ENCODE data around the gene MAK.

MAK gene, protein sequence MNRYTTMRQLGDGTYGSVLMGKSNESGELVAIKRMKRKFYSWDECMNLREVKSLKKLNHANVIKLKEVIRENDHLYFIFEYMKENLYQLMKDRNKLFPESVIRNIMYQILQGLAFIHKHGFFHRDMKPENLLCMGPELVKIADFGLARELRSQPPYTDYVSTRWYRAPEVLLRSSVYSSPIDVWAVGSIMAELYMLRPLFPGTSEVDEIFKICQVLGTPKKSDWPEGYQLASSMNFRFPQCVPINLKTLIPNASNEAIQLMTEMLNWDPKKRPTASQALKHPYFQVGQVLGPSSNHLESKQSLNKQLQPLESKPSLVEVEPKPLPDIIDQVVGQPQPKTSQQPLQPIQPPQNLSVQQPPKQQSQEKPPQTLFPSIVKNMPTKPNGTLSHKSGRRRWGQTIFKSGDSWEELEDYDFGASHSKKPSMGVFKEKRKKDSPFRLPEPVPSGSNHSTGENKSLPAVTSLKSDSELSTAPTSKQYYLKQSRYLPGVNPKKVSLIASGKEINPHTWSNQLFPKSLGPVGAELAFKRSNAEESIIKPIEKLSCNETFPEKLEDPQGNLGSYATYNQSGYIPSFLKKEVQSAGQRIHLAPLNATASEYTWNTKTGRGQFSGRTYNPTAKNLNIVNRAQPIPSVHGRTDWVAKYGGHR

DNA sequence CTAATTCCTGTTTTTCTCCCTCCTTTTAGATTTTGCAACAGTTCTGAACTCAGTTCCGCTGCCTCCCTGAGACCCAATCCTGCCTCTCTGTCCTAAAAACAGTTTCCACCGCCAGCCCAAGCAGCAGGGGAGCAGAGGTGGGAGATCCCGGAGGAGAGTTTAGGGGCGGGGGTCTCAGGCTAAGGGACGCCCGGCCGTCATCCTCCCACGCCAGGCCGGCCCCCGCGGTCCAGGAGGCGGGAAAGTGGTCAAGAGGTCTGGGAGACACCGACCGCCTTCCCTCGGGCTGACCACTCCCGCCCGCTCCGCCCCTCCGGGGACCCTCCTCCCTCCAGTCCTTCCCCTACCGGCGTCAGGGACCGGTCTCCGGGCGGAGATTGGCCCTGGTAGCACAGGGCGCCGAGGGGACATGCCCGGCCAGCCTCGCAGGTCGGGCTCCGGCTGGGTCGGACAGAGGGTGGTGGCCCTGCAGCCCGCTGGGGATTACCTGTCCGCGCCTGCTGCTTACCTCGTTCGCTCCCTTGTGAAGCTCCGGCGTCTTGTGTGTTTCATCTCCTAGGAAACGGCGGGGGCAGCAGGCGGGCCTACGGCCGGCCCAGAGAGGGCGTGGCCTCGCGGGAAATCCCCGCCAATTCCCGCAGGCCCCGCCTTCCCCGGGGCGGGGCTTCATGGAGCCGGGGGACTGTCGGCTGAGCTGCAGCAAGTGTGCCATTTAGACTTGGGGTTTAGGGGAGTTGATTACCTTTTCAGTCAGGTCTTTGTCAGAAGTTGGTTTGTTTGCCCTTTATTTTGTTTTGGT is at the start of gene MAK:
Gene MAK (minus strand): TSS at position 545 of the 799 bp plus-strand sequence. CDS start 7,891 bp downstream, outside the sequence.
- TF ChIP-seq GATA2 (IDR thresholded peaks at IDR 0.05; ENCODE audit: low read depth, low read length) (no peak), GATA3 (IDR thresholded peaks at IDR 0.05; ENCODE audit: low read depth, low read length) (no peak)

DNA sequence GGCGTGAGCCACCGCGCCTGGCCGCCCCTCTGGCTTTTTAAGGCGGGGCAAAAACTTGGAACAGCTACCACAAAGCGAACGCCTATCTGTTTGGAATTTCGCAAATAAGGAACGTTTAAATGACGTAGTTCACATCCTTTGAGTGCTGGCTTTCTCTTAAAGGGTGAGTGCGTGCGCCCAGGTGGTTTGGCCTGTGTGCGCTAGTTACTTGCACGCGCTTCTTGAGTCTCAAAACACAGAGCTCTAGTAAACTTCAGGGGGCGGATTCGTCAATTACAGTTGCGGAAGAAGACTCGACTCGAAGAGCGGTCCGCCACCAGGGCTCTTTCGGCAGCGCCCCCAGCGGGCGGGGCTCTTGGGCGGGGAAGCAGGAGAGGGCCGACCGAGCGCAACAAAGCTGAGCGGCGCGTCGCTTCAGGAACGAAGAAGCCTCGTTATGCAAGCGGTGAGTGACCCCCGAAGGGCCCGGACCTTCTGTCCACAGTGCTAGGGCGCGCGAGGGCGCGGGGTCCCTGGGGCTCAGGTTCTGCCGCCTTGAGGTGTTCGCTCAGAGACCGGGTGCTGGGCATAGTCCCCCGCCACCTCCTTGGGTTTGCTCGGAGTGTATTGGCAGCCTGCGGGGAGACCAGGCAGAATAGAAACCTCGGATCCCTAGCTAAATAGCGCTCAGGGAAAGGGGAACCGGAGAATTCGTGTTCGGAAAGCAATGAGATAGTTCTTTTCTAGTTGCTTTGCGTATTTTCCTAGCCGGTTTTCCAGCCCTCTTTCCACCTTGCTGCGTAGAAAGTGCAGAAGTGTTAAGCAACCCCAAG is 48.6 kb upstream of the MAK start, which contains the start of gene SYCP2L:
Gene SYCP2L (plus strand): TSS at position 362 of the 812 bp plus-strand sequence. CDS start 75 bp downstream, at position 437.
- TF ChIP-seq GATA2 (IDR thresholded peaks at IDR 0.05; ENCODE audit: low read depth, low read length) (no peak), GATA3 (IDR thresholded peaks at IDR 0.05; ENCODE audit: low read depth, low read length) (no peak)

DNA sequence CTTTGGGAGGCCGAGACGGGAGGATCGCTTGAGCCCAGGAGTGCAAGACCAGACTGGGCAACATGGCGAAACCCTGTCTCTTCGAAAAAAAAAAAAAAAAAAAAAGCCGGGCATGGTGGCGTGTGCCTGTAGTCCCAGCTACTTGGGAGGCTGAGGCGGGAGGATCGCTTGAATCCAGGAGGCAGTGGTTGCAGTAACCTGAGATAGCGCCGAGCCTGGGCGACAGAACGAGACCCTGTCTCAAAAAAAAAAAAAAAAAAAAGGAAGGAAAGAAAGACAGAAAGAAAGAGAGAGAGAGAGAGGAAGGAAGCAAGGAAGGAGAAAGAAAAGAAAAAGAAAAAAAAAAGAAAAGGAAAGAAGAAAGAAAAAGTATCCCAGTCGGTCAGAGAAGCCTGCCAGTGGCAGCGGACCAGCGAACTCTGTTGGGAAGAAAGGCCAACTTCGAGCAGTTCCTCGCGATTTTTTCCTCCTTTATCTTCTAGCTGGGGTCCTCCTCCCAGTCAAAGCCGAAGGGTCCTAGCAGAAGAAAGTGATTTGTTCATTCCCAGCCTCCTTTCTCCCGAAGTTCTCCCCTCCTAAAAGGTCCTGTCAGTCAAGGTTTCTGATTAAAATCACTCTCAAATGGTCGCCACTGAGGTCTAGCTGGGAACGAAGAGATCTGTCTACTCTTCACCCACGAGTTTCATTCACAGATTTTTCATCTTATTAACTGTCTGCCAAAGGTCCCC is 46.1 kb upstream of the MAK start:
- TF ChIP-seq GATA2 (IDR thresholded peaks at IDR 0.05; ENCODE audit: low read depth, low read length): no peak
- no peak for TF ChIP-seq GATA3 (IDR thresholded peaks at IDR 0.05; ENCODE audit: low read depth, low read length)

DNA sequence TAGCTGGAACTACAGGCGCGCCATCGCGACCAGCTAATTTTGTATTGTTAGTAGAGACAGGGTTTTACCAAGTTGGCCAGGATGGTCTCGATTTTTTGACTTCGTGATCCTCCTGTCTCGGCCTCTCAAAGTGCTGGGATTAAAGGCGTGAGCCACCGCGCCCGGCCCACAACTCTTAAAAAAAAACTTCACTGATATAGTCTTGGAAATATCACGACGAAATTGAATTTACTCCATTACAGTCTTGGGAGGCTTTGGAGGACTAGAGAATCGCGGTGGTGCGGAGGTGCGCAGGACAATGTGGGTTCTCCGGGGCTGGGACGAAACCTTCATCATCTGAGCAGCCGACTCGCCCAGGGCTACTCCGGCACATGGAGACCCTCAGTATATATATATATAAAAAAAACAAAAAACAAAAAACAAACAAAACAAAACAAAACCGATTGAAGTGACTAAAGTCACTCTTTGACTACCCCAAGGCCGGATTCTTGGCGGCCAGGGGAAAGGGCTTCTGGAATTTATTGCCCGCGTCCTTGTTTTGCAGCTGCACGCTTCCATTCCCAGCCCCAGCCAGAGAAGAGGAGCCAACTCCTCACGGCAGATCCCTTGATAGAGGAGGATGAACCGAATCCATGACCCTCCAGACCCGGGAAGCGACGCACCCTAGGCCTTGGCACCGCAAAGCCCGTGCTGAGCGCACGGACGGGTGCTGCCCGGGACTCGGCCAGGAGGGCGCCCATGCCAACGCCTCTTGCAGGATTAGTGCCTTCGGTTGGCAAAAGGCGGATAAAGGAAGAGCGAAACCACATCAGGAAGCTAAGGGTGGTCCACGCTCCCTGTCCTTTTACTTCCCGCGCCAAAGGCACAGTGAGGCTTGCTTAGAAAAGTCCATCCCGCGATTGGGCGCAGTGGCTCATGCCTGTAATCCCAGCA is 45.2 kb upstream of the MAK start:
- no peak for TF ChIP-seq GATA3 (IDR thresholded peaks at IDR 0.05; ENCODE audit: low read depth, low read length)
- TF ChIP-seq GATA2 (IDR thresholded peaks at IDR 0.05; ENCODE audit: low read depth, low read length): no peak

DNA sequence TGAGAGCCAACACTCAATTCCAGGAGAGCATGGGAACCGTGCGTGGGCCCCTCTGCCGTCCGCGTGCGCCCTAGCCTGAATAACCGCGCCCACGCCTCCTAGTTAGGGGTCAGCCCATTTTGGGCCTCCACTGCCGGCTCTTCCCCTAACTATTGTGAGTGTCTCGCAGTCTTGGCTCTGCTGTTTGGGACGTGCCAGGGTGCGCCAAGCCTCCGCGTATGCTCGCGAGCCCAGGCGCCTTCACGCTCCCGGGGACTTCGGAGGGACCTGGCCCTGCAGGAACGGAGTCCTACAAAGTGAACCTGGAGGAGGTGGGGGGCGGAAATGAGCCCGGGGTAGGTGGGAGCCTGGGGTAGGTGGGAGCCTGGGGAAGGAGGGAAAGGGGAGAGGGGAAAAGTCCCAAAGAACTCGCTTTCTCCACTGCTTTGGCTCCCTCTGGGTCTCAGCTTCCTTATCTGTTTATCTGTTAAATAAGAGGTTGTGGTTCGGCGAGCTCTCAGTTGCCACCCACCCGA is 44.4 kb upstream of the MAK start:
- no peak for TF ChIP-seq GATA2 (IDR thresholded peaks at IDR 0.05; ENCODE audit: low read depth, low read length)
- no peak for TF ChIP-seq GATA3 (IDR thresholded peaks at IDR 0.05; ENCODE audit: low read depth, low read length)

DNA sequence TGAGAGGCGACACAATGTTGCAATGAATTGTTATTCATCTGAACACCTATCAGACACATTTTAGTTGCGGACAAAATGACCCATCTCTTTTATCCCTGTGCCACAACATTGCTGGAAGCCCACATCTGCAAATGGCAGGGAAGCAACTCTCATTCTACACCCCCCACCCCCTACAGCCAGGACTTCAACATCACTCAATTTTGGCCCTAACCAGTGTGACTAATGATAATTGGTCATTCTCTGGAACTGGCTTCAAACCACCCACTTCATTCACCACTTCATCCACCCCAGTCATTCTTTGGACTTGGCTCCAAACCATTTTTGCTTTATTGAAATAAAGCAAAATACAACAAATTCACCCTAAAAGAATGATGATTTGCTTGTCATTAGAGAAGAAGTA is 42.0 kb upstream of the MAK start:
- TF ChIP-seq GATA3 (IDR thresholded peaks at IDR 0.05; ENCODE audit: low read depth, low read length) (no peak), GATA2 (IDR thresholded peaks at IDR 0.05; ENCODE audit: low read depth, low read length) (no peak)

- TF ChIP-seq GATA3 (IDR thresholded peaks at IDR 0.05; ENCODE audit: low read depth, low read length) (no peak), GATA2 (IDR thresholded peaks at IDR 0.05; ENCODE audit: low read depth, low read length) (no peak)
Measured at GRCh38 chr6:10877871-10878270, 39.5 kb upstream of the MAK start.

- TF ChIP-seq GATA3 (IDR thresholded peaks at IDR 0.05; ENCODE audit: low read depth, low read length) (no peak), GATA2 (IDR thresholded peaks at IDR 0.05; ENCODE audit: low read depth, low read length) (no peak)
Measured at GRCh38 chr6:10877012-10877411, 38.7 kb upstream of the MAK start.

- TF ChIP-seq GATA3 (IDR thresholded peaks at IDR 0.05; ENCODE audit: low read depth, low read length): no peak
- TF ChIP-seq GATA2 (IDR thresholded peaks at IDR 0.05; ENCODE audit: low read depth, low read length): no peak
Measured at GRCh38 chr6:10875026-10875425, 36.7 kb upstream of the MAK start.

GRCh38 chr6:10874207-10874606 is 35.9 kb upstream of the MAK start:
- TF ChIP-seq GATA3 (IDR thresholded peaks at IDR 0.05; ENCODE audit: low read depth, low read length) (no peak), GATA2 (IDR thresholded peaks at IDR 0.05; ENCODE audit: low read depth, low read length) (no peak)

DNA sequence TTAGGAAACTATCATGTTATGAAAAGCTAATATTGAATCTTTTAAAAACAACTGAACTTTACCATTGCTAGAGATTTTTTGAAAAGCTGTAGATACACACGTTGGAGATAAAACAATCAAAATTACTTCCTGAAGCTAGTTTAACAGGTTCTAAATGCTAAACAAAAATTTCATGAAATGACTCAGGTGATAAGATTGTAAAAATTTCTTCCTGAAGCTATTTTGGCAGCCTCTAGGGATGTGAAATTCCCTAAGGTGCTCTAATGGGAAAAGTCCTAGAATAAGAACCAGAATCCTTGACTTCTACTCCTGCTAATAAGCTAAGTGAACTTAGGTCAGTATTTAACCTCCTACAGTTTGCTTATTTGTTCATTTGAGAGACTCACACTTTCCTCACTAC is 35.0 kb upstream of the MAK start:
- TF ChIP-seq GATA3 (IDR thresholded peaks at IDR 0.05; ENCODE audit: low read depth, low read length) (no peak), GATA2 (IDR thresholded peaks at IDR 0.05; ENCODE audit: low read depth, low read length) (no peak)

GRCh38 chr6:10867952-10868351 is 29.6 kb upstream of the MAK start:
- TF ChIP-seq GATA3 (IDR thresholded peaks at IDR 0.05; ENCODE audit: low read depth, low read length) (no peak), GATA2 (IDR thresholded peaks at IDR 0.05; ENCODE audit: low read depth, low read length) (no peak)

All from SH-SY5Y (cell line).